HG02642 (cell line): ENCODE measurements around the gene MBOAT7.

ENCODE experiments used
- ATAC-seq: cut with Tn5 transposase; IDR thresholded peaks from one replicate; pipeline ENCODE4 v1.9.1; 2021; ENCODE audit warnings: mild to moderate bottlenecking; ENCODE audit not compliant: unreplicated experiment, poor library complexity

Gene MBOAT7

GRCh38 chr19:54147676-54148075, 41.7 kb downstream of the MBOAT7 start:
- no peak for ATAC-seq

- ATAC-seq: no peak
Observed at GRCh38 chr19:54145541-54146158, 43.7 kb downstream of the MBOAT7 start.

GRCh38 chr19:54142166-54142780, 47.1 kb downstream of the MBOAT7 start:
- ATAC-seq: no peak

- ATAC-seq: no peak
Observed at GRCh38 chr19:54141356-54141755, 48.0 kb downstream of the MBOAT7 start.

- ATAC-seq: no peak
Observed at GRCh38 chr19:54138489-54139256, 50.7 kb downstream of the MBOAT7 start.

- no peak for ATAC-seq
Observed at GRCh38 chr19:54137699-54138488, 51.5 kb downstream of the MBOAT7 start, which contains the start of gene CNOT3. TSS of gene CNOT3 (plus strand) at chr19:54137762. CDS start at chr19:54142979, 5,217 bp downstream.

- peak; percentile 82 for ATAC-seq
Observed at GRCh38 chr19:54136864-54137698, 52.3 kb downstream of the MBOAT7 start.

- ATAC-seq: no peak
Observed at GRCh38 chr19:54136086-54136863, 53.1 kb downstream of the MBOAT7 start.

- no peak for ATAC-seq
Observed at GRCh38 chr19:54133957-54134590, 55.3 kb downstream of the MBOAT7 start.

GRCh38 chr19:54133312-54133956, 55.9 kb downstream of the MBOAT7 start:
- ATAC-seq: no peak

- ATAC-seq: no peak
Observed at GRCh38 chr19:54129617-54129996, 59.8 kb downstream of the MBOAT7 start.

- no peak for ATAC-seq
Observed at GRCh38 chr19:54128796-54129616, 60.4 kb downstream of the MBOAT7 start.

GRCh38 chr19:54128441-54128725, 61.0 kb downstream of the MBOAT7 start:
- ATAC-seq: no peak

- ATAC-seq: no peak
Observed at GRCh38 chr19:54127688-54128440, 61.5 kb downstream of the MBOAT7 start.

- ATAC-seq: no peak
Observed at GRCh38 chr19:54125713-54126112, 63.7 kb downstream of the MBOAT7 start.

GRCh38 chr19:54124393-54124792, 65.0 kb downstream of the MBOAT7 start:
- no peak for ATAC-seq

- no peak for ATAC-seq
Observed at GRCh38 chr19:54123682-54124081, 65.7 kb downstream of the MBOAT7 start.
